HG03342 (cell line): Measurements from ENCODE around the gene C1S.
"Not testable (repeated sequence)": the region's sequence is repeated elsewhere in the genome, so short reads cannot be mapped to it uniquely, and the experiment has no call there.

Source experiments
- ATAC-seq: cut with Tn5 transposase; IDR thresholded peaks from one replicate; pipeline ENCODE4 v1.9.1; 2021; ENCODE audit warnings: mild to moderate bottlenecking, moderate library complexity; ENCODE audit not compliant: unreplicated experiment

Gene C1S

GRCh38 chr12:7046383-7047105 is 14.0 kb upstream of the C1S start:
- no peak for ATAC-seq

DNA sequence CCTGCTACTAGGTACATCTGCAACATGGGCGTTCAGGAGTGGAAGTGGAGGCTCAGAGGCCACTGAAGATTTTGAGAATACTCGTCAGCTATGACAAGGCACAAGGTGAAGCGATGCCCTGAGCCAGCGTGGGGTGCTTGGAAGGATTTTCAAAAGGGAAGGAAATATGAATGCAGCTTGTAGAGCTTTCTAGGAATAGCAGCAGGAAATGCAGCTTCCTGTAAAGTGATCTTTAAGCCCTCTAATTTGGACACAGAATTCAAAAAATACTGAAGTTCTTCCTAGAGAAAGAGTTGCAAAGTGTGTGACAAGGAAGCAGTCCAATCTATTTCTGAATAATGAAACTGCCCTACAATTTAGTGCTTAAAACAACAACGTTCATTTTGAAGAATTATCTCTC is 13.2 kb upstream of the C1S start:
- no peak for ATAC-seq

DNA sequence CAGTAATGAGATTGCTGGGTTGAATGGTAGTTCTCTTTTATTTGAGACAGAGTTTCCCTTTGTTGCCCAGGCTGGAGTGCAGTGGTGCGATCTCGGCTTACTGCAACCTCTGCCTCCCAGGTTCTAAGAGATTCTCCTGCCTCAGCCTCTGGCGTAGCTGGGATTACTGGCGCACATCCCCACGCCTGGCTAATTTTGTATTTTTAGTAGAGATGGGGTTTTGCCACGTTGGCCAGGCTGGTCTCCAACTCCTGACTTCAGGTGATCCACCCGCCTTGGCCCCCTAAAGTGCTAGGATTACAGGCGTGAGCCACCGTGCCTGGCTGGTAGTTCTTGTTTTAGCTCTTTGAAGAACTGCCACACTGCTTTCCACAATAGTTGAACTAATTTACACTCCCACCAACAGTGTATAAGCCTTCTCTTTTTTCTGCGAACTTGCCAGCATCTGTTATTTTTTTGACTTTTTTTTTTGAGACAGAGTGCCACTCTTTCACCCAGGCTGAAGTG is 11.0 kb upstream of the C1S start:
- not testable (repeated sequence) for ATAC-seq

- not testable (repeated sequence) for ATAC-seq
Measured at GRCh38 chr12:7049973-7050372, 10.5 kb upstream of the C1S start.

DNA sequence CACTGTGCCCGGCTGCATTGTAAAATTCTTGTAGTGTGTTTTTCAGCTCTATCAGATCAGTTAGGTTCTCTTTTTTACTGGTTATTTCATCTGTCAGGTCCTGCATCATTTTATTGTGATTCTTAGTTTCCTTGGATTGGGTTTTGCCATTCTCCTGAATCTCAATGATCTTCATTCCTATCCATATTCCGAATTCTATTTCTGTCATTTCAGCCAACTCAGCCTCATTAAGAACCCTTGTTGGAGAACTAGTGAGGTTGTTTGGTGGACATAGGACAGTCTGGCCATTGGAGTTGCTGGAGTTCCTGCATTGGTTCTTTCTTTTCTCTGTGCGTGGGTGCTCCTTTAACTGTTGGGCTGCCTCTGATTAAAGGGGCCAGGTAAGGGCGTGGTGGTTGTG is 5.6 kb upstream of the C1S start:
- no peak for ATAC-seq

DNA sequence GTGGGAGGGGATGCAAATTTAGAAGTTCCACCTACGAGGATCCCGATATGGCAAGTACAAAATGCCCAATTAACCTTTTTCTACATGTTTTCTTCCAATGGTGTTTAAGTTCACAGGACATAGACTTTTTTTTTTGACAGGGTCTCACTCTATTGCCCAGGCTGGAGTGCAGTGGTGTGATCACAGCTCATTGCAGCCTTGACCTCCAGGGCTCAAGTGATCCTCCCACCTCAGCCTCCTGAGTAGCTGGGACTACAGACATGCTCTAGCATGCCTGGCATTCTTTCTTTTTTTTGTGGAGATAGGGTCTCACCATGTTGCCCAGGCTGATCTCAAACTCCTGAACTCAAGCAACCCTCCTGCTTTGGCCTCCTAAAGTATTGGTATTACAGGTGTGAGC is 4.8 kb upstream of the C1S start:
- not testable (repeated sequence) for ATAC-seq

GRCh38 chr12:7058163-7058845 is 2.2 kb upstream of the C1S start:
- no peak for ATAC-seq

- no peak for ATAC-seq
Measured at GRCh38 chr12:7058850-7059395, 1.6 kb upstream of the C1S start.

DNA sequence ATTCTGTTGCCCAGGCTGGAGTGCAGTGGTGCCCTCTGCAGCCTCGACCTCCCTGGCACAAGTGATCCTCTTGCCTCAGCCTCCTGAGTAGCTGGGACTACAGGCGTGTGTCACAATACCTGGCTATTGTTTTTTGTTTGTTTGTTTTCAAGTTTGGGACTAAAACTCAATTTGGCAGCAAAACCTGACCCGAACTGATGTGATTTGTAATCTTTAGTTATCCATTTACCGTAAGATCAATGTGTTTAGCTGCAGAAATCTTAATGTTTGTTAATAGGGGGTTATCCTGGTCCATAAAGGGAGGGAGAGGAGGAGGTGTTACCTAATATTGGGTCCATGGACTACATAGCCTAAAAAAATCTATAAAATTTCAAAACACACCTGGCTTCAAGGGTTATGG is 738 bp upstream of the C1S start:
- ATAC-seq, result no peak

DNA sequence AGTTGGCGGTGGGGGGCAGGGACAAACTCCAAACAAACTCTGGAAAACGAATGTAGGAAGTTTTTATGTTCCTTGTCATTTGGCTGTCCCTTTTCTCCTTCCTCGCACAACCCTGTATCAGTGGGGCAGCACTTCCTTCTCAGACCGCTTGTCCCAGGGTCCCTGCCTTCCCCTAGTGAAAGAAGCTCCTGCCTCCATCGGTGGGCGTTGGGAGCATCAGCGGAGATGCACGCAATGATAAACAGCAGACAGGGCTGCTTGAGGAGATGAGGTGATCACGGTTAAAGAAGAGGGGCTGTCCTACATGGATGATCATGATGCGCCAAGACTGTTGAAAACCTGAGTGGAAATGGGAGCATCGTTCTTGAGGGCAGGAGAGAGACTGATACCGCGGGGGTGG is 620 bp downstream of the C1S start:
- ATAC-seq, result no peak

- no peak for ATAC-seq
Measured at GRCh38 chr12:7061596-7061995, 1.1 kb downstream of the C1S start.

GRCh38 chr12:7064516-7064915 is 4.0 kb downstream of the C1S start:
- no peak for ATAC-seq

DNA sequence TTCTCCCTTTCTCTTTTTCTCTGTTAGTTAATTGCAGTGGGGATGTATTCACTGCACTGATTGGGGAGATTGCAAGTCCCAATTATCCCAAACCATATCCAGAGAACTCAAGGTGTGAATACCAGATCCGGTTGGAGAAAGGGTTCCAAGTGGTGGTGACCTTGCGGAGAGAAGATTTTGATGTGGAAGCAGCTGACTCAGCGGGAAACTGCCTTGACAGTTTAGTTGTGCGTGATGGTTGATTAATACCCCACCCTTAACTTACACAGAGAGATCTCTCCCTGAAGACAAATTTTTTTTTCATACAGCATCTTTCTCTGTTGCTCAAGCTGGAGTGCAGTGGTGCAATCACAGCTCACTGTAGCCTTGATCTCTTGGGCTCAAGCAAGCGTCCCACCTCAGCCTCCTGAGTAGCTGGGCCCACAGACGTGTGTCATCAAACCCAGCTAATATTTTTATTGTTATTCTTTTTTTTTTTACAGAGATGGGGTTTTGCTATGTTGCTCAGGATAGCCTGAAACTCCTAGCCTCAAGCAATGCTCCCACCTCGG is 4.6 kb downstream of the C1S start:
- no peak for ATAC-seq

- no peak for ATAC-seq
Measured at GRCh38 chr12:7066596-7066995, 6.1 kb downstream of the C1S start.

DNA sequence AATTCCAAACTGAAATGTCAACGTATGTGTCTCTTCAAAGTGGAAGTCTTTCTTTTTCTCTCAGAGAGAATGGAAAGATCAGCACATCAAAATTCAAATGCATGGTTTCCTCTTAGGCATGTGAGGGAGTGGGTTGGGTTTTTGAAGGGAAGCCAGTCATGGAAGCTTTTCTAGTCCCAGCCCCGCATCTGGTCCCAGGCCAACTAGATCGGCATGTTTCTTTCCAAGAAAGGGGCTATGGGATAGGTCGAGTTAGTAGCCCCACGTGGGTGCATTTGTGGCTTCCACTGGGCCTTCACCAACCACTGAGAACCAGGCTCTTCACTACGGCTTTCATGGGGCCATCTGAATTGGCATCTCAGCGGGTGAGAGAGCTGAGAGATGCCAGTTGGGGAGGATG is 6.6 kb downstream of the C1S start:
- no peak for ATAC-seq

- no peak for ATAC-seq
Measured at GRCh38 chr12:7068240-7068993, 7.9 kb downstream of the C1S start.

DNA sequence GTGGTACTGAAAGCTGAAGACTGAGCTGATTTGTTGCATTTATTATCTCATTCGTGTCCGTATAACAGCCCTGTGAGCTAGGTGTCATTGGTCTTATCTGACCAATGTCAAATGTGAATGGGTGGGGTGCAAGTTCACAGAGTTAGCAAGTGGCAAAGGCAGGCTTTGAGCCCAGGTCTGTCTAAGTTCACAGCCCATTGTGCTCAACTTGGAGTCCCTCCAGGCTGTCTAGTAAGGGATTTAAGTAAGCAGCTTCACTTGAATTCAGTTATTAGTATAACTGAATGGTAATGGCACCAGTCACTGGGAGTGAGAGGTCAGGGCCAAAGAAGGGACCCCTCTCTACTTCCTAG is 8.5 kb downstream of the C1S start:
- ATAC-seq, result no peak

DNA sequence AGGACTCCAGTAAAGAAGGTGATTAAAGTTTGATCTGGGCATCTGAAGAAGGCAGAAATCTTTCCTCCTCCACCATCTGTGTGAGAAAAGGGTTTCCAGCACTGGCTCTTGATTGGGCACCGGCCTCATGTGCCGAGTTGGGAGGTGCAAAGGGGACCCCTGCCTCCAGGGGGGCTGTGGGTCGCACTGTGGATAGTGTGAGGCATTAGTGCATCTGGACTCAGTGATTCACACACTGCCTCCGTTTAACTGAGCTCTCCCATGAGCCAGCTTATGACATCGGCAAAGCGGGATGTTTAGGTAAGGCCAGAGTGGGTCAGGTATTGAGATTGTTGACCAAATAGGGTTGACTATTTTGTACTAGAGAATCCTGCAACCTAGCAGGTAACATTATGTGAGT is 8.9 kb downstream of the C1S start:
- ATAC-seq, result no peak

DNA sequence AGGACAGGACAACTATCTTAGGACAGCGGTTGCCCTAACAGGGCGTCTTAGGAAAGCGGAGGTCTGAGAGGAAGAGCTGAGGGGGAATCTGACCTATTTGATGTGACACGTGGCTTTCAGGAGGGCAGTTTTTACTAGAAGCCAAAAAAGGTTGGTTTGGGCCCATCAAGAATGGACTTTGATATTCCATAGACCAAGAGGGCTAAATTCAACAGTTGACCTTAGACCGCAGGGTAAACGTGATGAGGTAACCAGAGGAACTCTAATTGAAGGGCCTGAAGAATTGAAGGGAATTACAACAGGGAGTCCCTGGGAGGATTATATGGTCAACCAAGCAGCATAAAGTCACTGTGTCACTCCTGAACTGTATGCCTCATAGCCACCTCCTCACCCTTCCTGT is 11.5 kb downstream of the C1S start:
- ATAC-seq, result no peak

DNA sequence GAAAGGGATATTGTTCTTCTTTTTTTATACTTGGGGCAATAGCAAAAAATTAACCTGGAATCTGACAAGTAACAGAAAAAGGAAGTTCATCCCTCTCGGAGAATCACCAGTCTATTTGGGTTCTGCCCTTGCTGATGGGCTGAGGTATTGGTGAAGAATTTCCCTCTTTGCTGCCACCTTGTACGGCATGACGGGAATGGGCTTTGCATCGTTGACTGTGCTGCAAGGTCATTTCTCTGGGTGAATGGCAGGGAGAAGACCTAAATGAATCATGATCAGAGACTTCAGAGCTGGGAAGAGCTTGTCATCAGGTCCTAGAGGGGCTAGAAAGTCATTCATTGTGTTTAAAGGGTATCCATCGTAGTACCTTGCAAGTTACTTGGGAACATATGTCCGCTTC is 12.0 kb downstream of the C1S start:
- ATAC-seq, result no peak

- ATAC-seq, result no peak
Measured at GRCh38 chr12:7073946-7074345, 13.4 kb downstream of the C1S start.
